Brain microvascular endothelial cell (primary cell): ENCODE results near the gene PAM.

Source experiments
- DNase-seq: peaks from one replicate; pipeline ENCODE4 v3.0.0-alpha.2; 2020
- H3K27ac ChIP-seq: fragments of 250-450 bp; sonication (Bioruptor Pico); 2 replicates; pipeline ENCODE4 v1.5.1; 2020; ENCODE audit warnings: mild to moderate bottlenecking, moderate library complexity
- H3K27me3 ChIP-seq: fragments of 250-450 bp; sonication (Bioruptor Pico); replicated peaks from 2 replicates; pipeline ENCODE4 v1.5.1; 2020; ENCODE audit warnings: mild to moderate bottlenecking
- H3K36me3 ChIP-seq: fragments of 250-450 bp; sonication (Bioruptor Pico); replicated peaks from 2 replicates; pipeline ENCODE4 v1.5.1; 2020; ENCODE audit warnings: mild to moderate bottlenecking
- H3K4me3 ChIP-seq: 2 replicates; pipeline ENCODE4 v1.5.1; 2011; ENCODE audit warnings: low read depth, mild to moderate bottlenecking, control low read depth, low read length, moderate library complexity
- in situ Hi-C: cut with HindIII; loops from 2 replicates; pipeline ENCODE4 v1.10.0; 2017; ENCODE audit warnings: low sequenced_read_pairs, low pct_ligation_motif_present
- TF ChIP-seq, protein P1 (sequence below): IDR thresholded peaks from 2 replicates; pipeline ENCODE4 v1.5.1; 2011; ENCODE audit warnings: low read depth, mild to moderate bottlenecking, moderate library complexity, low read length, control low read depth, inconsistent platforms; ENCODE audit errors: missing control alignments

The PAM gene

DNA sequence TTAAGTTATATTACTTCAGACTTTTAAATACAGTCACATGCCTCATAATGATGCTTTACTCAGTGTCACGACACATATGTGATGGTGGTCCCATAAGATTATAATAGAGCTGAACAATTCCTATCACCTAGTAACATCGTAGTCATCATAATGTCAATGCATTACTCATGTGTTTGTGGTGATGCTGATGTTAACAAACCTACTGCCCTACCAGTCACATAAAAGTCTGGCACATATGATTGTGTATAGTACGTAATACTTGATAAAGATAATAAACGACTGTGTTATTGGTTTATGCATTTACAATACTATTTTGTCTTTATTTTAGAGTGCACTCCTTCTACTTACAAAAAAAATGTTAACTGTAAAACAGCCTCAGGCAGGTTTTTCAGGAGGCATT lies 103.7 kb downstream of the PAM start:
- H3K36me3 ChIP-seq, result no peaks in the 10 kb centered on the region
- in situ Hi-C loops, result no loop called here
- no peak overlapping the region for H3K27ac ChIP-seq
- H3K27me3 ChIP-seq, result no peaks in the 10 kb centered on the region
- TF ChIP-seq, protein P1, sequence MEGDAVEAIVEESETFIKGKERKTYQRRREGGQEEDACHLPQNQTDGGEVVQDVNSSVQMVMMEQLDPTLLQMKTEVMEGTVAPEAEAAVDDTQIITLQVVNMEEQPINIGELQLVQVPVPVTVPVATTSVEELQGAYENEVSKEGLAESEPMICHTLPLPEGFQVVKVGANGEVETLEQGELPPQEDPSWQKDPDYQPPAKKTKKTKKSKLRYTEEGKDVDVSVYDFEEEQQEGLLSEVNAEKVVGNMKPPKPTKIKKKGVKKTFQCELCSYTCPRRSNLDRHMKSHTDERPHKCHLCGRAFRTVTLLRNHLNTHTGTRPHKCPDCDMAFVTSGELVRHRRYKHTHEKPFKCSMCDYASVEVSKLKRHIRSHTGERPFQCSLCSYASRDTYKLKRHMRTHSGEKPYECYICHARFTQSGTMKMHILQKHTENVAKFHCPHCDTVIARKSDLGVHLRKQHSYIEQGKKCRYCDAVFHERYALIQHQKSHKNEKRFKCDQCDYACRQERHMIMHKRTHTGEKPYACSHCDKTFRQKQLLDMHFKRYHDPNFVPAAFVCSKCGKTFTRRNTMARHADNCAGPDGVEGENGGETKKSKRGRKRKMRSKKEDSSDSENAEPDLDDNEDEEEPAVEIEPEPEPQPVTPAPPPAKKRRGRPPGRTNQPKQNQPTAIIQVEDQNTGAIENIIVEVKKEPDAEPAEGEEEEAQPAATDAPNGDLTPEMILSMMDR, result no peak
- no peak overlapping the region for H3K4me3 ChIP-seq
- peak; percentile 56 for DNase-seq

DNA sequence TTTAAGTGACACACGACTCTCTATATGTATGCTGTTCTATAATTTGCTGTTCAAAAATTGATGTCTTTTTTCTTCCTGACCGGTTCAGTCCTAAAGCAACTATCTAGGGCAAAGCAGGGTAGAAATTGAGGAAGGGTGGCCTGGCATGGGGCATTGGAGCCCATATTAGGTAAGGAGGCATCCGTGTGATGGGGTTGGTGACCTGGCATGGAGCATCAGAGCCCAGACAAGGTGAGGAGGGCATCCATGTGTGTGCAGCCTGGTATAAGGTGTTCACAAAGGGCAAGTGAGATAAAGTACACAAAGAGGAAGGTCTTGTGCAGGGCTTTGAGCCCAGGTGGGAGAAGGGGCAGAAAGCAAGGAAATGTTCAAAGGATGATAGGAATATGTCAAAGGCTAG lies 104.9 kb downstream of the PAM start:
- H3K36me3 ChIP-seq, result no peaks in the 10 kb centered on the region
- no peaks in the 10 kb centered on the region for H3K27me3 ChIP-seq
- TF ChIP-seq, protein P1, result no peak
- no peak overlapping the region for H3K27ac ChIP-seq
- in situ Hi-C loops, result no loop called here
- no peak overlapping the region for H3K4me3 ChIP-seq
- DNase-seq, result no peak

DNA sequence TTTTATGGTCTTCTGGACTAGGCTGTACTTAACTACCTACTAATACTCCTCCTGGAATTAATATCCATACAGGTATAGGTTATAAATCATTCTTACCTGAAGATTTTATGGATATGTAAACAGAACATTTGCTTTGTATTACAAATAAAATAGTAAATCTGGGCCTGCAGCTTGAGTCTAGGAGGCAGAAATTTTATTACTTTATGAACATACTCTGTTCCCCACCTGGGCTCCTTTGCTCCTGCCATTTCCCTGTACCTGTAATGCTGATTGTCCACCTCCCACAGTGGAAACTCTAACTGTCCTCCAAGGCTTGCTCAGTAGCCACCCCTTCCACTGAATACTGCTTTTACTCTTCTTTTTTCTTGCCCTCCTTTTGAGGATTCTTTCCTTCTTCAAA lies 108.0 kb downstream of the PAM start:
- Histone ChIP-seq H3K36me3 (no peaks in the 10 kb centered on the region), H3K27ac (no peak overlapping the region), H3K27me3 (no peaks in the 10 kb centered on the region), H3K4me3 (no peak overlapping the region)
- TF ChIP-seq, protein P1, result no peak
- no peak for DNase-seq
- in situ Hi-C loops, result no loop called here

DNA sequence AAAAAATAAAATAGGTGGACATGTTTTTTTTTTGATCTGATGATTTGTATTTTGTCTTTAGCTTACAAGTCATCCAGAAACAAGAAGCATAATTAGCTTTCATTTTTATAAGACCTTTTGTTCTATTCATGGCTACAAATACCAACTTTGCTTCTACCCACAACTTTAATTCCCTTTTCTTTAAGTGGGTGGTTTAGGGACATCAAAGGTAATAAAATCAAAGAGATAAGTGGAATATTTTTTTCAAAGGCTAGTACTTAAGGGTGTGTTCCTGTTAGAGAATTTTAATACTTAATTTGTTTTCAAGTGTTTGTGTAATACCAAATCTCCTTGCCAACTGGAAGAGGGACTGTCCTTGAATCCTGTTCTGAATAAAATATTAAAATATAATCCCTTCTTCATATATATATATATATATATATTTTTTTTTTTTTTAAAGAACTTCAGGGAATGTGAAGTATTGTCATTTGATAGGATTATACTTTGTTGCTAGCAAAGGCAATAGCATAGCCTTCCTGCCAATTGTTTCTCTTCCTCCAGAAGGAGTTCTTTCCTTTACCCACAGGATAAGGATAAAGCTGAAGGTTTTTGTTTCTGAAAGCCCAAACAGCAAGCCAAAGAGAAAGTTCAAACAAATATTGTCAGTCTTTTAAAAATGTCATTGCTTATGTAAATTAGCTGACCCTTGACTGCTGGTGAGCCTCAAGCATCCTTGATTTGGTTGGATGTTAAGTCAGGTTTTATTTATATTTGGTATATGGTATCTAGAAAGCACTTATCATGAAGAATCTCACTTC lies 108.9 kb downstream of the PAM start:
- Histone ChIP-seq H3K4me3 (no peak overlapping the region), H3K27me3 (no peaks in the 10 kb centered on the region), H3K27ac (no peak overlapping the region), H3K36me3 (no peaks in the 10 kb centered on the region)
- TF ChIP-seq, protein P1, result no peak
- DNase-seq, result no peak
- in situ Hi-C loops, result no loop called here

DNA sequence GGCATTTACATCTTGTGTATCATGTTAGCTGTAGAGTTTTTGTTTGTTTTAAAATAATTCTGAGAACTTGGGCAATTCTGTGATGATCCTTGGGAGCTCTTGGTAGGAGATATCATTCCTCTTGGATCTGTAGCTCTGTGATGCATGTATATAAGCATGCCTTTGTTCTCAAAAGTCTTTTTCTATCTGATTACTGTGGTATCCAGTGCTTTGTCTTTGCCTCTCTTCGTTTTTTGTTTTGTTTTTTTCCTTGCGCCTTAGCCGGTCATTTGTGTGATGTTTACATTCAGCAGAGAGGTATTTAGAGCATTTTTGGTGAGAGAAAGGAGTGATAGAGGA lies 110.0 kb downstream of the PAM start:
- H3K4me3 ChIP-seq, result peak overlapping the region; percentile 73
- H3K36me3 ChIP-seq, result no peaks in the 10 kb centered on the region
- TF ChIP-seq, protein P1, result no peak
- H3K27ac ChIP-seq, result peak overlapping the region; percentile 74
- in situ Hi-C loops, result no loop called here
- H3K27me3 ChIP-seq, result no peaks in the 10 kb centered on the region
- DNase-seq, result peak; percentile 26
